MM.1S (cell line): ENCODE results near the gene SLC2A10.

Experiments
- DNase-seq: peaks from one replicate; pipeline ENCODE4 v3.0.0-alpha.2; 2015
- H2AFZ ChIP-seq: fragments of 300-600 bp; sonication (generic); 2 replicates; pipeline ENCODE4 v1.6.0; 2016; ENCODE audit warnings: antibody characterized with exemption, low read length
- H3F3A ChIP-seq: fragments of 300-600 bp; sonication (generic); 2 replicates; pipeline ENCODE4 v1.6.1; 2016; ENCODE audit warnings: mild to moderate bottlenecking, antibody characterized with exemption, low read length, moderate library complexity, mixed read lengths; ENCODE audit not compliant: insufficient read depth
- H3K27ac ChIP-seq: fragments of 300-600 bp; sonication (generic); 2 replicates; pipeline ENCODE4 v1.5.1; 2016; ENCODE audit warnings: mild to moderate bottlenecking, low read length
- H3K27me3 ChIP-seq: fragments of 300-600 bp; sonication (generic); replicated peaks from 2 replicates; pipeline ENCODE4 v1.6.0; 2016; ENCODE audit warnings: low read length; ENCODE audit not compliant: insufficient read depth
- H3K36me3 ChIP-seq: fragments of 300-600 bp; sonication (generic); replicated peaks from 2 replicates; pipeline ENCODE4 v1.6.1; 2016; ENCODE audit warnings: mild to moderate bottlenecking, low read length, mixed read lengths; ENCODE audit not compliant: insufficient read depth
- H3K4me1 ChIP-seq: fragments of 300-600 bp; sonication (generic); 2 replicates; pipeline ENCODE4 v1.6.1; 2016; ENCODE audit warnings: low read length, mixed read lengths
- H3K4me2 ChIP-seq: fragments of 300-600 bp; sonication (generic); 2 replicates; pipeline ENCODE4 v1.6.0; 2016; ENCODE audit warnings: low read depth, low read length
- H3K4me3 ChIP-seq: fragments of 300-600 bp; sonication (generic); 2 replicates; pipeline ENCODE4 v1.5.1; 2016; ENCODE audit warnings: low read length, mixed read lengths
- H3K79me2 ChIP-seq: fragments of 300-600 bp; sonication (generic); 2 replicates; pipeline ENCODE4 v1.6.1; 2016; ENCODE audit warnings: mixed run types, low read length, mixed read lengths
- H3K9ac ChIP-seq: fragments of 300-600 bp; sonication (generic); 2 replicates; pipeline ENCODE4 v1.6.1; 2016; ENCODE audit warnings: low read length, mixed read lengths
- H3K9me2 ChIP-seq: fragments of 300-600 bp; sonication (generic); replicated peaks from 2 replicates; pipeline ENCODE4 v1.6.1; 2016; ENCODE audit warnings: mild to moderate bottlenecking, low read length, mixed read lengths; ENCODE audit not compliant: insufficient read depth
- H3K9me3 ChIP-seq: fragments of 300-600 bp; sonication (generic); replicated peaks from 2 replicates; pipeline ENCODE4 v1.6.1; 2016; ENCODE audit warnings: mild to moderate bottlenecking, low read length, mixed read lengths; ENCODE audit not compliant: insufficient read depth
- H4K20me1 ChIP-seq: fragments of 300-600 bp; sonication (generic); 2 replicates; pipeline ENCODE4 v1.6.1; 2016; ENCODE audit warnings: mild to moderate bottlenecking, low read length, moderate library complexity, mixed read lengths; ENCODE audit not compliant: insufficient read depth
- CTCF ChIP-seq: fragments of 300-600 bp; sonication (generic); IDR thresholded peaks from 2 replicates; pipeline ENCODE4 v1.5.1; 2016; ENCODE audit warnings: antibody characterized with exemption, low read length, mixed read lengths
- EZH2 ChIP-seq: fragments of 300-600 bp; sonication (generic); optimal IDR thresholded peaks from 2 replicates; pipeline ENCODE3; 2017; ENCODE audit warnings: low read depth, mild to moderate bottlenecking, antibody characterized with exemption, low read length, mixed read lengths
- EZH2phosphoT487 ChIP-seq: fragments of 300-600 bp; sonication (generic); IDR thresholded peaks from 2 replicates; pipeline ENCODE4 v1.6.1; 2018; ENCODE audit warnings: antibody characterized with exemption, low read length

The SLC2A10 gene

GRCh38 chr20:46757135-46757534, 47.7 kb downstream of the SLC2A10 start:
- no peak overlapping the region for H3K4me3 ChIP-seq
- H3K4me2 ChIP-seq, result no peak overlapping the region
- DNase-seq, result no peak
- H3F3A ChIP-seq, result no peaks in the 10 kb centered on the region
- no peak for TF ChIP-seq EZH2
- TF ChIP-seq EZH2phosphoT487, result no peak
- no peak for TF ChIP-seq CTCF
- no peaks in the 10 kb centered on the region for H3K4me1 ChIP-seq
- no peaks in the 10 kb centered on the region for H3K9me3 ChIP-seq
- no peaks in the 10 kb centered on the region for H3K79me2 ChIP-seq
- H4K20me1 ChIP-seq, result no peaks in the 10 kb centered on the region
- no peak overlapping the region for H2AFZ ChIP-seq
- H3K27ac ChIP-seq, result no peak overlapping the region
- no peaks in the 10 kb centered on the region for H3K27me3 ChIP-seq
- H3K36me3 ChIP-seq, result no peaks in the 10 kb centered on the region
- H3K9me2 ChIP-seq, result no peaks in the 10 kb centered on the region
- H3K9ac ChIP-seq, result no peak overlapping the region

GRCh38 chr20:46757754-46758678, 48.6 kb downstream of the SLC2A10 start:
- Histone ChIP-seq H4K20me1 (no peaks in the 10 kb centered on the region), H3K4me2 (peak overlapping the region; percentile 44; the same call in 1 of the 2 replicates), H3F3A (no peaks in the 10 kb centered on the region), H3K9ac (no peak overlapping the region), H3K27ac (no peak overlapping the region), H3K27me3 (no peaks in the 10 kb centered on the region), H3K36me3 (no peaks in the 10 kb centered on the region), H3K4me1 (no peaks in the 10 kb centered on the region), H3K9me3 (no peaks in the 10 kb centered on the region), H2AFZ (0 out of 2 replicates have a peak overlapping the region, but pooled peaks have one; percentile 14), H3K4me3 (no peak overlapping the region), H3K9me2 (no peaks in the 10 kb centered on the region), H3K79me2 (no peaks in the 10 kb centered on the region)
- TF ChIP-seq EZH2 (no peak), CTCF (peak; percentile 97)
- peak; percentile 59 for DNase-seq

GRCh38 chr20:46758929-46759669, 49.6 kb downstream of the SLC2A10 start:
- no peaks in the 10 kb centered on the region for H3K36me3 ChIP-seq
- no peaks in the 10 kb centered on the region for H3K4me1 ChIP-seq
- no peaks in the 10 kb centered on the region for H3K27me3 ChIP-seq
- H3K79me2 ChIP-seq, result no peaks in the 10 kb centered on the region
- DNase-seq, result no peak
- no peak overlapping the region for H3K4me2 ChIP-seq
- no peaks in the 10 kb centered on the region for H3K9me2 ChIP-seq
- no peaks in the 10 kb centered on the region for H3K9me3 ChIP-seq
- no peaks in the 10 kb centered on the region for H4K20me1 ChIP-seq
- no peak overlapping the region for H3K4me3 ChIP-seq
- no peaks in the 10 kb centered on the region for H3F3A ChIP-seq
- no peak overlapping the region for H2AFZ ChIP-seq
- H3K27ac ChIP-seq, result no peak overlapping the region
- TF ChIP-seq CTCF (no peak), EZH2 (no peak), EZH2phosphoT487 (no peak)
- no peak overlapping the region for H3K9ac ChIP-seq
